OCI-LY1 (cell line): ENCODE results near the gene GRID2IP.
"Not testable (repeated sequence)": the region's sequence is repeated elsewhere in the genome, so short reads cannot be mapped to it uniquely, and the experiment has no call there.

Experiments
- H2AFZ ChIP-seq: fragments of 200-600 bp; sonication (generic), shearing (Covaris generic); 2 replicates; pipeline ENCODE4 v1.6.0; 2014; ENCODE audit warnings: antibody characterized with exemption, mild to moderate bottlenecking, low read length
- H3F3A ChIP-seq: fragments of 200-600 bp; sonication (generic), shearing (Covaris generic); 2 replicates; pipeline ENCODE4 v1.6.0; 2014; ENCODE audit warnings: mild to moderate bottlenecking, antibody characterized with exemption, low read length, moderate library complexity; ENCODE audit not compliant: insufficient read depth
- H3K27ac ChIP-seq: fragments of 200-600 bp; sonication (generic); 2 replicates; pipeline ENCODE4 v1.5.1; 2014; ENCODE audit warnings: low read length, mixed run types, mild to moderate bottlenecking, low read depth; ENCODE audit not compliant: poor library complexity, severe bottlenecking
- H3K27me3 ChIP-seq: fragments of 200-600 bp; sonication (generic); 2 replicates; pipeline ENCODE4 v1.6.0; 2014; ENCODE audit warnings: antibody characterized with exemption, mild to moderate bottlenecking, low read length, moderate library complexity; ENCODE audit not compliant: insufficient read depth
- H3K36me3 ChIP-seq: fragments of 200-600 bp; sonication (generic); 2 replicates; pipeline ENCODE4 v1.6.1; 2014; ENCODE audit warnings: mild to moderate bottlenecking, antibody characterized with exemption, low read length, moderate library complexity, mixed read lengths; ENCODE audit not compliant: insufficient read depth
- H3K4me1 ChIP-seq: fragments of 200-600 bp; sonication (generic); 2 replicates; pipeline ENCODE4 v1.5.1; 2014; ENCODE audit warnings: mild to moderate bottlenecking, low read length, moderate library complexity; ENCODE audit not compliant: insufficient read depth, severe bottlenecking
- H3K4me2 ChIP-seq: fragments of 200-600 bp; sonication (generic), shearing (Covaris generic); 2 replicates; pipeline ENCODE4 v1.6.1; 2014; ENCODE audit warnings: low read length
- H3K4me3 ChIP-seq: fragments of 200-600 bp; sonication (generic); 2 replicates; pipeline ENCODE4 v1.5.1; 2014; ENCODE audit warnings: low read length, low read depth, mild to moderate bottlenecking, mixed read lengths; ENCODE audit not compliant: poor library complexity, severe bottlenecking
- H3K79me2 ChIP-seq: fragments of 200-600 bp; shearing (Covaris generic); 2 replicates; pipeline ENCODE4 v1.6.1; 2016; ENCODE audit warnings: mixed run types, low read length, mixed read lengths; ENCODE audit not compliant: insufficient read depth
- H3K9ac ChIP-seq: fragments of 200-600 bp; sonication (generic), shearing (Covaris generic); 2 replicates; pipeline ENCODE4 v1.6.1; 2014; ENCODE audit warnings: mild to moderate bottlenecking, low read length, mixed read lengths
- H3K9me2 ChIP-seq: fragments of 200-600 bp; sonication (generic), shearing (Covaris generic); 2 replicates; pipeline ENCODE4 v1.6.1; 2014; ENCODE audit warnings: low read depth, mild to moderate bottlenecking, low read length, mixed read lengths
- H3K9me3 ChIP-seq: fragments of 200-600 bp; shearing (Covaris generic); 2 replicates; pipeline ENCODE4 v1.6.1; 2014; ENCODE audit warnings: low read length, mixed read lengths
- H4K20me1 ChIP-seq: fragments of 200-600 bp; sonication (generic), shearing (Covaris generic); 2 replicates; pipeline ENCODE4 v1.6.0; 2016; ENCODE audit warnings: mild to moderate bottlenecking, low read length; ENCODE audit not compliant: insufficient read depth
- CTCF ChIP-seq: fragments of 200-600 bp; sonication (generic), shearing (Covaris generic); IDR thresholded peaks from 2 replicates; pipeline ENCODE4 v1.5.1; 2017; ENCODE audit warnings: mild to moderate bottlenecking, antibody characterized with exemption, low read length, moderate library complexity, mixed read lengths
- EZH2 ChIP-seq: fragments of 200-600 bp; sonication (generic), shearing (Covaris generic); IDR thresholded peaks from 2 replicates; pipeline ENCODE4 v1.8.0; 2017; ENCODE audit warnings: borderline replicate concordance, mixed run types, mild to moderate bottlenecking, antibody characterized with exemption, low read length, moderate library complexity, mixed read lengths

Gene GRID2IP

GRCh38 chr7:6475433-6476186, 75.7 kb downstream of the GRID2IP start:
- Histone ChIP-seq H3F3A (no peaks in the 10 kb centered on the region), H3K9ac (no peak overlapping the region), H3K27ac (no peak overlapping the region), H3K9me2 (no peaks in the 10 kb centered on the region), H3K4me1 (peaks cover 40% of the 10 kb centered on the region), H2AFZ (no peak overlapping the region), H3K4me2 (no peak overlapping the region), H3K27me3 (no peaks in the 10 kb centered on the region), H3K9me3 (no peaks in the 10 kb centered on the region), H4K20me1 (no peaks in the 10 kb centered on the region), H3K36me3 (peaks cover 33% of the 10 kb centered on the region), H3K79me2 (peaks cover 58% of the 10 kb centered on the region), H3K4me3 (no peak overlapping the region)
- TF ChIP-seq EZH2 (no peak), CTCF (no peak)

DNA sequence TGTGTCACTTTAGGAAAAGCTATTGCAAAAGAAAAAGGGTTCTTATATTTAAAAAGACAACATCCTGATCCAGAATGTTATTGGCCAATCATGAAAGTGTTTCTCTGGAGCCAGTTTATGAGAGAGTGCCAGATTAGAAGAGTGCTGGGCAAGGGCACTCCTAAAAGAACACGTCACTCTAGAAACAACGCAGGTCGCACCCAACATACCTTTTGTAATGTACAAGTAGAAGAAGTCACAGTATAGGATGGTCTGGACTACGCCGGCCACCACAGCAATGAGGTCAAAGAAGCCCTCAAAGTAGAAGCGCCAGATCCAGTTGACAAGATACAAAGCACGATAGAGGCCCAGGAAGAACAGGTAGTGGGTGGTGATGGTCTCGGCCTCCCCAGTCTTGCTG, 85.4 kb downstream of the GRID2IP start:
- H4K20me1 ChIP-seq, result no peaks in the 10 kb centered on the region
- H3K27me3 ChIP-seq, result no peaks in the 10 kb centered on the region
- H3K9me2 ChIP-seq, result no peaks in the 10 kb centered on the region
- H3K36me3 ChIP-seq, result peaks cover 81% of the 10 kb centered on the region
- TF ChIP-seq EZH2 (no peak), CTCF (no peak)
- no peak overlapping the region for H2AFZ ChIP-seq
- no peak overlapping the region for H3K27ac ChIP-seq
- H3K9me3 ChIP-seq, result no peaks in the 10 kb centered on the region
- no peak overlapping the region for H3K4me3 ChIP-seq
- no peaks in the 10 kb centered on the region for H3F3A ChIP-seq
- H3K9ac ChIP-seq, result no peak overlapping the region
- no peaks in the 10 kb centered on the region for H3K79me2 ChIP-seq
- H3K4me1 ChIP-seq, result no peaks in the 10 kb centered on the region
- no peak overlapping the region for H3K4me2 ChIP-seq

GRCh38 chr7:6463609-6464008, 87.7 kb downstream of the GRID2IP start:
- not testable (repeated sequence) for H4K20me1 ChIP-seq, H3K4me1 ChIP-seq, H3K9ac ChIP-seq, H3K4me3 ChIP-seq, H2AFZ ChIP-seq, H3K79me2 ChIP-seq, H3K4me2 ChIP-seq, H3K9me2 ChIP-seq, H3K27ac ChIP-seq, H3F3A ChIP-seq, H3K27me3 ChIP-seq, H3K9me3 ChIP-seq
- peaks cover 62% of the 10 kb centered on the region for H3K36me3 ChIP-seq

- Histone ChIP-seq H3K4me2 (no peak overlapping the region), H2AFZ (no peak overlapping the region), H3K4me1 (no peaks in the 10 kb centered on the region), H3K79me2 (no peaks in the 10 kb centered on the region), H4K20me1 (no peaks in the 10 kb centered on the region), H3K9me2 (no peaks in the 10 kb centered on the region), H3K4me3 (no peak overlapping the region), H3K27me3 (no peaks in the 10 kb centered on the region), H3F3A (no peaks in the 10 kb centered on the region), H3K36me3 (peaks cover 47% of the 10 kb centered on the region), H3K9me3 (no peaks in the 10 kb centered on the region), H3K27ac (no peak overlapping the region), H3K9ac (no peak overlapping the region)
- TF ChIP-seq EZH2 (no peak), CTCF (no peak)
Observed at GRCh38 chr7:6461946-6462550, 89.2 kb downstream of the GRID2IP start.
